ENCODE measurements around the gene GPRC5A. TPM values are rescaled to one million over a fixed set of nuclear protein-coding genes. Genes with fewer than 3 reads are reported as not detected.

Gene GPRC5A
- total and polyA plus RNA-seq, 2 of the 13 experiments (the other 11 are each of a cell fraction or from before 2014, with no cell fraction given) = 0.27 to 3.0 TPM

GRCh38 chr12:12890543-12891079, 751 bp upstream of the GPRC5A start (continued):
- TF ChIP-seq PHF20 (CRISPR knock-in tag; IDR thresholded peaks at IDR 0.05) = no peak
- TF ChIP-seq CHD4 (IDR thresholded peaks at IDR 0.05; ENCODE audit: borderline replicate concordance, low read length) = no peak
- no peak for TF ChIP-seq ZBTB1 (CRISPR knock-in tag; IDR thresholded peaks at IDR 0.05; ENCODE audit: borderline replicate concordance)
- no peak; the same call in 1 of the 2 replicates for TF ChIP-seq ZNF777 (CRISPR knock-in tag; IDR thresholded peaks at IDR 0.05)
- no peak for TF ChIP-seq NFKBIZ (CRISPR knock-in tag; IDR thresholded peaks at IDR 0.05)
- no peak for TF ChIP-seq ESRRA (CRISPR knock-in tag; IDR thresholded peaks at IDR 0.05; ENCODE audit: low read depth)
- no peak for TF ChIP-seq ZNF577 (CRISPR knock-in tag; IDR thresholded peaks at IDR 0.05; ENCODE audit: borderline replicate concordance, low read depth)
- no peak for TF ChIP-seq TEAD3 (CRISPR knock-in tag; optimal IDR thresholded peaks at IDR 0.05; ENCODE audit: borderline replicate concordance)
- 0 out of 2 replicates have a peak, but pooled peaks have one; percentile 53 for TF ChIP-seq ZNF264 (CRISPR knock-in tag; IDR thresholded peaks at IDR 0.05)
- TF ChIP-seq PBX2 (CRISPR knock-in tag; IDR thresholded peaks at IDR 0.05) = no peak
- no peak for TF ChIP-seq ZNF296 (CRISPR knock-in tag; conservative IDR thresholded peaks at IDR 0.05)
- 0 out of 2 replicates have a peak, but pooled peaks have one; percentile 31 for TF ChIP-seq SMAD3 (CRISPR knock-in tag; IDR thresholded peaks at IDR 0.05)
- no peak; the same call in 1 of the 2 replicates for TF ChIP-seq ZNF605 (CRISPR knock-in tag; IDR thresholded peaks at IDR 0.05)
- TF ChIP-seq SP2 (CRISPR knock-in tag; IDR thresholded peaks at IDR 0.05) = no peak
- 0 out of 2 replicates have a peak, but pooled peaks have one; percentile 25 for TF ChIP-seq TFDP1 (CRISPR knock-in tag; IDR thresholded peaks at IDR 0.05; ENCODE audit: borderline replicate concordance)
- TF ChIP-seq HMG20B (CRISPR knock-in tag; conservative IDR thresholded peaks at IDR 0.05) = no peak
- TF ChIP-seq ZFX (CRISPR knock-in tag; IDR thresholded peaks at IDR 0.05; ENCODE audit: low read depth) = no peak
